HG02938 (cell line): ENCODE measurements around the gene FAM227B.
"Not testable (repeated sequence)": the region's sequence is repeated elsewhere in the genome, so short reads cannot be mapped to it uniquely, and the experiment has no call there.

Experiments
- ATAC-seq: cut with Tn5 transposase; IDR thresholded peaks from one replicate; pipeline ENCODE4 v1.9.1; 2021; ENCODE audit warnings: mild to moderate bottlenecking, moderate library complexity; ENCODE audit not compliant: unreplicated experiment

FAM227B gene

GRCh38 chr15:49620658-49621368 lies at the start of gene FAM227B, which contains the start of gene DTWD1:
Gene FAM227B, minus strand, starts transcription at chr15:49620818. Its CDS starts 5,647 bp downstream, at chr15:49615171.
Gene DTWD1, plus strand, starts transcription at chr15:49621048. Its CDS starts 4,120 bp downstream, at chr15:49625168.
- ATAC-seq = peak; percentile 97

- no peak for ATAC-seq
Measured at GRCh38 chr15:49669288-49669687, 48.7 kb upstream of the FAM227B start.

- not testable (repeated sequence) for ATAC-seq
Measured at GRCh38 chr15:49666486-49666885, 45.9 kb upstream of the FAM227B start.

- ATAC-seq = no peak
Measured at GRCh38 chr15:49664716-49665115, 44.1 kb upstream of the FAM227B start.

GRCh38 chr15:49656734-49657133 lies 36.1 kb upstream of the FAM227B start:
- ATAC-seq = no peak

- no peak for ATAC-seq
Measured at GRCh38 chr15:49652922-49653321, 32.3 kb upstream of the FAM227B start.

- no peak for ATAC-seq
Measured at GRCh38 chr15:49650676-49651075, 30.1 kb upstream of the FAM227B start.

- ATAC-seq = no peak
Measured at GRCh38 chr15:49649987-49650386, 29.4 kb upstream of the FAM227B start.

- ATAC-seq = no peak
Measured at GRCh38 chr15:49646891-49647290, 26.3 kb upstream of the FAM227B start.

GRCh38 chr15:49645941-49646340 lies 25.3 kb upstream of the FAM227B start:
- no peak for ATAC-seq

- ATAC-seq = no peak
Measured at GRCh38 chr15:49645277-49645676, 24.7 kb upstream of the FAM227B start.

- no peak for ATAC-seq
Measured at GRCh38 chr15:49644364-49644794, 23.8 kb upstream of the FAM227B start.

- ATAC-seq = no peak
Measured at GRCh38 chr15:49637857-49638256, 17.2 kb upstream of the FAM227B start.

GRCh38 chr15:49628379-49628778 lies 7.8 kb upstream of the FAM227B start:
- ATAC-seq = no peak

GRCh38 chr15:49627407-49627877 lies 6.8 kb upstream of the FAM227B start:
- ATAC-seq = no peak

- ATAC-seq = no peak
Measured at GRCh38 chr15:49625460-49626036, 4.9 kb upstream of the FAM227B start.

GRCh38 chr15:49624056-49624455 lies 3.4 kb upstream of the FAM227B start:
- no peak for ATAC-seq

GRCh38 chr15:49622561-49622960 lies 1.9 kb upstream of the FAM227B start:
- ATAC-seq = no peak

GRCh38 chr15:49621887-49622286 lies 1.3 kb upstream of the FAM227B start:
- no peak for ATAC-seq

- ATAC-seq = no peak
Measured at GRCh38 chr15:49621401-49621811, 788 bp upstream of the FAM227B start.

- no peak for ATAC-seq
Measured at GRCh38 chr15:49620199-49620598, 419 bp downstream of the FAM227B start.

GRCh38 chr15:49619226-49619625 lies 1.4 kb downstream of the FAM227B start:
- ATAC-seq = no peak
